CD4-positive, alpha-beta memory T cell (primary cell): ENCODE measurements around the gene INHA. TPM values are rescaled to one million over a fixed set of nuclear protein-coding genes. Genes with fewer than 3 reads are reported as not detected.

Source experiments
- microRNA-seq: library from miRNA; unstranded; fragments of <30 nt; microRNA quantifications from one replicate; pipeline ENCODE4 v1.2.0, GENCODE V29; 2021; ENCODE audit warnings: borderline replicate concordance, borderline number of aligned reads, borderline microRNAs expressed, mixed read lengths
- polyA plus RNA-seq, 2 donors: library from polyadenylated mRNA; unstranded; fragments of 300-500 nt; fragmentation: Illumina TruSeq; gene quantifications; one replicate each; pipeline ENCODE4 v1.2.3, GENCODE V29; 2021
- total RNA-seq, 2 experiments: library from RNA; stranded (reverse); gene quantifications; one replicate each; pipeline ENCODE4 v1.2.3, GENCODE V29; 2021

INHA gene
- total and polyA plus RNA-seq, 4 experiments from 2014 or later, result not detected

Small RNA genes lying within 50 kb of the gene (microRNA-seq; reads per million reads assigned to microRNA genes)
- gene MIR3132, result not detected

Other genes starting within 250 kb of the INHA start
- gene RESP18, start 239.6 kb upstream of the INHA start, total RNA-seq, result not detected
- gene RESP18, start 239.6 kb upstream of the INHA start, polyA plus RNA-seq, result not detected
- gene DNPEP, start 184.4 kb upstream of the INHA start, total RNA-seq, result 10 to 100 TPM; 70.4 to 75.9 TPM
- 10 to 100 TPM; 57.8 to 73.3 TPM for gene DNPEP, start 184.4 kb upstream of the INHA start, polyA plus RNA-seq
- gene DES, start 153.9 kb upstream of the INHA start, total RNA-seq, result not detected
- not detected for gene DES, start 153.9 kb upstream of the INHA start, polyA plus RNA-seq
- 1 to 10 TPM; 8.8 to 9.0 TPM for gene SPEG, start 137.5 kb upstream of the INHA start, total RNA-seq
- under 1 TPM; 0.15 to 0.20 TPM for gene SPEG, start 137.5 kb upstream of the INHA start, polyA plus RNA-seq
- gene GMPPA, start 73.4 kb upstream of the INHA start, total RNA-seq, result 10 to 100 TPM; 45.2 to 48.3 TPM
- gene GMPPA, start 73.4 kb upstream of the INHA start, polyA plus RNA-seq, result 10 to 100 TPM; 30.4 to 31.0 TPM
- under 1 TPM; 0.09 to 0.22 TPM for gene ASIC4, start 57.8 kb upstream of the INHA start, total RNA-seq
- not detected for gene ASIC4, start 57.8 kb upstream of the INHA start, polyA plus RNA-seq
- gene CHPF, start 28.5 kb upstream of the INHA start, total RNA-seq, result 1 to 10 TPM; 7.7 to 8.5 TPM
- gene CHPF, start 28.5 kb upstream of the INHA start, polyA plus RNA-seq, result 1 to 10 TPM; 7.5 to 8.1 TPM
- gene TMEM198, start 28.3 kb upstream of the INHA start, total RNA-seq, result under 1 TPM; 0.67 to 0.76 TPM
- not detected for gene TMEM198, start 28.3 kb upstream of the INHA start, polyA plus RNA-seq
- gene OBSL1, start 771 bp upstream of the INHA start, total RNA-seq, result under 1 TPM in 1 of 2 experiments, not detected in 1; 0.09 TPM
- gene OBSL1, start 771 bp upstream of the INHA start, polyA plus RNA-seq, result not detected
- 10 to 100 TPM; 48.7 to 50.2 TPM for gene STK11IP, start 25.5 kb downstream of the INHA start, total RNA-seq
- 1 to 10 TPM; 8.3 to 9.8 TPM for gene STK11IP, start 25.5 kb downstream of the INHA start, polyA plus RNA-seq
- not detected for gene SLC4A3, start 55.3 kb downstream of the INHA start, total RNA-seq
- gene SLC4A3, start 55.3 kb downstream of the INHA start, polyA plus RNA-seq, result not detected